HepG2 (cell line): ENCODE measurements around the gene SCGB1C1. TPM values are rescaled to one million over a fixed set of nuclear protein-coding genes. Genes with fewer than 3 reads are reported as not detected.
A peak's percentile ranks its signal among the peaks of the same experiment; 100 is the strongest.

ENCODE experiments used
- AGO1 ChIP-seq: fragments of 200-400 bp; formaldehyde crosslinking; IDR thresholded peaks from 2 replicates; pipeline ENCODE4 v1.6.1; 2017; ENCODE audit warnings: mild to moderate bottlenecking, low read depth, low read length, moderate library complexity; ENCODE audit not compliant: poor library complexity, severe bottlenecking
- DPF2 ChIP-seq: sonication (generic); formaldehyde crosslinking; IDR thresholded peaks from 2 replicates; pipeline ENCODE4 v1.4.0; 2020; ENCODE audit warnings: mild to moderate bottlenecking, low read depth, missing genetic modification reagents, borderline replicate concordance
- HBP1 ChIP-seq: IDR thresholded peaks from 2 replicates; pipeline ENCODE4 v1.6.1; 2016; ENCODE audit warnings: low read depth, control low read depth
- HNF4G ChIP-seq, 2 experiments: sonication (generic) in 1 of 2; formaldehyde crosslinking in 1 of 2; IDR thresholded peaks; 2 replicates each; pipeline versions ENCODE4 v1.4.0 to v1.6.1; 2011 to 2020; ENCODE audit warnings: borderline replicate concordance in 2 of 2, low read depth in 2 of 2, mild to moderate bottlenecking in 2 of 2, low read length in 1 of 2, missing genetic modification reagents in 1 of 2, moderate library complexity in 1 of 2
- HNRNPL ChIP-seq: fragments of 200-400 bp; formaldehyde crosslinking; IDR thresholded peaks from 2 replicates; pipeline ENCODE4 v1.6.1; 2017; ENCODE audit warnings: mild to moderate bottlenecking, low read depth, low read length
- JDP2 ChIP-seq: sonication (generic); formaldehyde crosslinking; IDR thresholded peaks from 2 replicates; pipeline ENCODE4 v1.8.1; 2022; ENCODE audit warnings: missing genetic modification reagents, borderline replicate concordance
- KAT2B ChIP-seq: fragments of 150-350 bp; IDR thresholded peaks from 2 replicates; pipeline ENCODE4 v1.6.1; 2014; ENCODE audit warnings: low read depth, low read length, borderline replicate concordance
- MXI1 ChIP-seq: IDR thresholded peaks from 3 replicates; pipeline ENCODE4 v1.6.1; 2012; ENCODE audit warnings: low read depth, low read length, inconsistent platforms, borderline replicate concordance
- NFATC3 ChIP-seq: sonication (generic); formaldehyde crosslinking; IDR thresholded peaks from 2 replicates; pipeline ENCODE4 v1.5.1; 2020; ENCODE audit warnings: mild to moderate bottlenecking, missing genetic modification reagents
- NPAS2 ChIP-seq: sonication (generic); formaldehyde crosslinking; IDR thresholded peaks from 2 replicates; pipeline ENCODE4 v1.8.0; 2022; ENCODE audit warnings: mild to moderate bottlenecking, missing genetic modification reagents, borderline replicate concordance
- REL ChIP-seq: sonication (generic); formaldehyde crosslinking; conservative IDR thresholded peaks from 2 replicates; pipeline ENCODE4 v1.8.0; 2022; ENCODE audit warnings: mild to moderate bottlenecking, missing genetic modification reagents, moderate library complexity
- U2AF2 ChIP-seq: fragments of 200-400 bp; formaldehyde crosslinking; IDR thresholded peaks from 2 replicates; pipeline ENCODE4 v1.6.1; 2017; ENCODE audit warnings: low read depth, mild to moderate bottlenecking, low read length
- ZFP37 ChIP-seq: sonication (generic); formaldehyde crosslinking; IDR thresholded peaks from 2 replicates; pipeline ENCODE4 v1.4.0; 2020; ENCODE audit warnings: missing genetic modification reagents, borderline replicate concordance
- ZNF20 ChIP-seq: sonication (generic); formaldehyde crosslinking; IDR thresholded peaks from 2 replicates; pipeline ENCODE4 v1.4.0; 2020; ENCODE audit warnings: mild to moderate bottlenecking, moderate library complexity, missing genetic modification reagents
- ZNF263 ChIP-seq: sonication (generic); formaldehyde crosslinking; IDR thresholded peaks from 2 replicates; pipeline ENCODE4 v1.4.0; 2020; ENCODE audit warnings: missing genetic modification reagents
- ZNF414 ChIP-seq: sonication (generic); formaldehyde crosslinking; IDR thresholded peaks from 2 replicates; pipeline ENCODE4 v1.5.0; 2020; ENCODE audit warnings: missing genetic modification reagents
- ZNF530 ChIP-seq: sonication (generic); formaldehyde crosslinking; IDR thresholded peaks from 2 replicates; pipeline ENCODE4 v1.5.0; 2020; ENCODE audit warnings: low read depth, mild to moderate bottlenecking, missing genetic modification reagents
- ZNF562 ChIP-seq: sonication (generic); formaldehyde crosslinking; IDR thresholded peaks from 2 replicates; pipeline ENCODE4 v1.8.0; 2022; ENCODE audit warnings: missing genetic modification reagents, borderline replicate concordance
- ZNF564 ChIP-seq: sonication (generic); formaldehyde crosslinking; IDR thresholded peaks from 2 replicates; pipeline ENCODE4 v1.8.1; 2023; ENCODE audit warnings: mild to moderate bottlenecking, missing genetic modification reagents
- ZNF83 ChIP-seq: sonication (generic); formaldehyde crosslinking; IDR thresholded peaks from 2 replicates; pipeline ENCODE4 v1.4.0; 2020; ENCODE audit warnings: missing genetic modification reagents, mild to moderate bottlenecking, borderline replicate concordance
- polyA plus RNA-seq, 8 experiments: library from polyadenylated mRNA; depleted of rRNA in 3 of 8; stranded (reverse) in 7 of 8; unstranded in 1 of 8; fragments of >200 nt; fragmentation: Illumina TruSeq in 4 of 8; extraction: Trizol in 4 of 8; gene quantifications; 2 replicates each; pipeline versions ENCODE4 v1.2.1 to v1.2.3, GENCODE V29; 2011 to 2016; ENCODE audit warnings: low read depth in 4 of 8, missing spikeins in 1 of 8, mixed read lengths in 1 of 8; ENCODE audit not compliant: insufficient read depth in 1 of 8
- total RNA-seq, 5 experiments: library from RNA; depleted of rRNA; stranded (reverse); fragments of >200 nt; fragmentation: Illumina TruSeq; extraction: Trizol; gene quantifications; 2 replicates each; pipeline ENCODE4 v1.2.3, GENCODE V29; 2016; ENCODE audit warnings: low read depth in 1 of 5
- TF ChIP-seq, protein P1 (sequence below): sonication (generic); formaldehyde crosslinking; IDR thresholded peaks from 2 replicates; pipeline ENCODE4 v1.8.1; 2023; ENCODE audit warnings: mild to moderate bottlenecking, missing genetic modification reagents
- TF ChIP-seq, protein P2 (sequence below), 2 experiments: fragments of 450-650 bp in 1 of 2; sonication (generic) in 1 of 2; formaldehyde crosslinking; IDR thresholded peaks; 2 replicates each; pipeline versions ENCODE4 v1.5.0 to v1.8.0; 2020 to 2022; ENCODE audit warnings: mild to moderate bottlenecking in 1 of 2, missing genetic modification reagents in 1 of 2
- TF ChIP-seq, protein P3 (sequence below): sonication (generic); formaldehyde crosslinking; IDR thresholded peaks from 2 replicates; pipeline ENCODE4 v1.4.0; 2020; ENCODE audit warnings: missing genetic modification reagents

Gene SCGB1C1
- total and polyA plus RNA-seq, 2 of the 13 experiments (the other 11 are each of a cell fraction or from before 2014, with no cell fraction given), result not detected

DNA sequence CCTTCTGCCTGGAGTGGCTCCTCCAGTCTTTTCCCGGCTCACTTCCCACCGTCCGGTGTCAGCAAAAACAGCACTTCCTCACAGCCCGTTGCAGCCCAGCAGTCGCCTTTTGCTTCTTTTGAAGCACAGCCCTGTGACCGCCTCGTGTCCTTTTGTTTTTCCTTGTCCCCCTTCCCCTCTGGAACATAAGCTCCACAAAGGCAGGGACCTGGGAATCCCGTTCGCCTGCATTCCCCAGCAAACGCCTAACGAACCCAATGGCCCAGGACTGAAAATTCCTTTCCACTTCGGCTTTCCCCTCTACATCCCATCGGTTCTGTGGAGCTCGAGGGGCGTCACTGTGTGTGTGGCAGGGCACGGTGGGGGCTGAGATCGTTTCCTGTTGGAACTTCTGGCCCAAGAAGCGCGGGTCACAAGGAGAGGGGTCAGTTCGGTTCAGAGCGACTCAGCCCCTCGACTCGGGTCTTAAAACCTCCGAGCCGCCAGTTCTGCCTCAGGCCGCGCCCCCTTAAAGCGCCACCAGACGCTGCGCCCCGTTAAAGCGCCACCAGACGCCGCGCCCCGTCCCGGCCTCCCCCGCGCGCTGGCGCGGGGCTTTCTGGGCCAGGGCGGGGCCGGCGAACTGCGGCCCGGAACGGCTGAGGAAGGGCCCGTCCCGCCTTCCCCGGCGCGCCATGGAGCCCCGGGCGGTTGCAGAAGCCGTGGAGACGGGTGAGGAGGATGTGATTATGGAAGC, 15.5 kb downstream of the SCGB1C1 start (continued):
- TF ChIP-seq ZNF564 (CRISPR knock-in tag) (no peak), REL (CRISPR knock-in tag) (no peak), ZFP37 (CRISPR knock-in tag) (no peak), NPAS2 (CRISPR knock-in tag) (no peak), ZNF414 (CRISPR knock-in tag) (0 out of 2 replicates have a peak, but pooled peaks have one; percentile 28), ZNF263 (CRISPR knock-in tag) (no peak), ZNF530 (CRISPR knock-in tag) (no peak), MXI1 (peak; percentile 52; the same call in 2 of the 3 replicates), DPF2 (no peak), ZNF562 (CRISPR knock-in tag) (no peak), NFATC3 (CRISPR knock-in tag) (no peak), ZNF83 (no peak), HNF4G (IDR thresholded peaks at IDR 0.05; ENCODE audit: borderline replicate concordance, low read depth, low read length) (no peak), HNF4G (CRISPR knock-in tag; IDR thresholded peaks at IDR 0.05; ENCODE audit: borderline replicate concordance, low read depth) (no peak), JDP2 (CRISPR knock-in tag) (no peak; the same call in 1 of the 2 replicates), HBP1 (CRISPR knock-in tag) (peak; percentile 72; the same call in 1 of the 2 replicates), U2AF2 (no peak), HNRNPL (no peak), KAT2B (no peak), AGO1 (no peak), ZNF20 (CRISPR knock-in tag) (no peak)
- TF ChIP-seq, protein P1, sequence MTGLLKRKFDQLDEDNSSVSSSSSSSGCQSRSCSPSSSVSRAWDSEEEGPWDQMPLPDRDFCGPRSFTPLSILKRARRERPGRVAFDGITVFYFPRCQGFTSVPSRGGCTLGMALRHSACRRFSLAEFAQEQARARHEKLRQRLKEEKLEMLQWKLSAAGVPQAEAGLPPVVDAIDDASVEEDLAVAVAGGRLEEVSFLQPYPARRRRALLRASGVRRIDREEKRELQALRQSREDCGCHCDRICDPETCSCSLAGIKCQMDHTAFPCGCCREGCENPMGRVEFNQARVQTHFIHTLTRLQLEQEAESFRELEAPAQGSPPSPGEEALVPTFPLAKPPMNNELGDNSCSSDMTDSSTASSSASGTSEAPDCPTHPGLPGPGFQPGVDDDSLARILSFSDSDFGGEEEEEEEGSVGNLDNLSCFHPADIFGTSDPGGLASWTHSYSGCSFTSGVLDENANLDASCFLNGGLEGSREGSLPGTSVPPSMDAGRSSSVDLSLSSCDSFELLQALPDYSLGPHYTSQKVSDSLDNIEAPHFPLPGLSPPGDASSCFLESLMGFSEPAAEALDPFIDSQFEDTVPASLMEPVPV (CRISPR knock-in tag), result peak; percentile 50; the same call in 1 of the 2 replicates
- TF ChIP-seq, protein P2, sequence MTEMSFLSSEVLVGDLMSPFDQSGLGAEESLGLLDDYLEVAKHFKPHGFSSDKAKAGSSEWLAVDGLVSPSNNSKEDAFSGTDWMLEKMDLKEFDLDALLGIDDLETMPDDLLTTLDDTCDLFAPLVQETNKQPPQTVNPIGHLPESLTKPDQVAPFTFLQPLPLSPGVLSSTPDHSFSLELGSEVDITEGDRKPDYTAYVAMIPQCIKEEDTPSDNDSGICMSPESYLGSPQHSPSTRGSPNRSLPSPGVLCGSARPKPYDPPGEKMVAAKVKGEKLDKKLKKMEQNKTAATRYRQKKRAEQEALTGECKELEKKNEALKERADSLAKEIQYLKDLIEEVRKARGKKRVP (CRISPR knock-in tag; IDR thresholded peaks at IDR 0.05), result no peak
- TF ChIP-seq, protein P3, sequence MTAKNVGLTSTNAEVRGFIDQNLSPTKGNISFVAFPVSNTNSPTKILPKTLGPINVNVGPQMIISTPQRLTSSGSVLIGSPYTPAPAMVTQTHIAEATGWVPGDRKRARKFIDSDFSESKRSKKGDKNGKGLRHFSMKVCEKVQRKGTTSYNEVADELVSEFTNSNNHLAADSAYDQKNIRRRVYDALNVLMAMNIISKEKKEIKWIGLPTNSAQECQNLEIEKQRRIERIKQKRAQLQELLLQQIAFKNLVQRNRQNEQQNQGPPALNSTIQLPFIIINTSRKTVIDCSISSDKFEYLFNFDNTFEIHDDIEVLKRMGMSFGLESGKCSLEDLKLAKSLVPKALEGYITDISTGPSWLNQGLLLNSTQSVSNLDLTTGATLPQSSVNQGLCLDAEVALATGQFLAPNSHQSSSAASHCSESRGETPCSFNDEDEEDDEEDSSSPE (CRISPR knock-in tag), result peak; percentile 79
